ENCODE results near the gene TSFM.

TSFM gene

DNA sequence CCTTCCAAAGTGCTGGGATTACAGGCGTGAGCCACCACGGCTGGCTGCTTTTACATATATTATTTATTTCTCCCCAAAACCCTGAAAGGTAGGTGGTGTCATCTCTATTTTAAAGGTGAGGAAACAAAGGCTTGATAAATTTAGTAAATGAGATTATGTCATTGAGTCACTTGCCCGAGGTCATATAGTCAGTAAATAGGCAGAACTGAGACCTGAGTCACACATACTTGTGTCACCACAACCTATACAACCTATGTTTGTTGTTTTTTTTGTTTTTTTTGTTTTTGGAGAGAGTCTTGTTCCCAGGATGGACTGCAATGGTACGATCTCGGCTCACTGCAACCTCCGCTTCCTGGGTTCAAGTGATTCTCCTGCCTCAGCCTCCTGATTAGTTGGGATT is 12.8 kb downstream of the TSFM start:
- Histone ChIP-seq H3K79me2 (ENCODE audit: insufficient read depth, low read depth) (no peaks in the 10 kb centered on the region), H3K4me2 (no peak overlapping the region), H2AFZ (ENCODE audit: low read depth) (no peak overlapping the region), H4K20me1 (ENCODE audit: insufficient read depth) (0 out of 2 replicates have a peak, but pooled peaks cover 4% of the 10 kb centered on the region), H3K4me3 (IDR thresholded peaks at IDR 0.05; ENCODE audit: insufficient read depth, low read depth, low read length) (no peak overlapping the region), H3K36me3 (ENCODE audit: insufficient read depth) (peaks cover 30% of the 10 kb centered on the region; the same call in 1 of the 2 replicates), H3K27ac (no peak overlapping the region), H3K27me3 (ENCODE audit: insufficient read depth, low read depth) (no peaks in the 10 kb centered on the region), H3K4me1 (ENCODE audit: low read depth, poor library complexity, severe bottlenecking) (no peaks in the 10 kb centered on the region), H3K9ac (no peak overlapping the region)
- TF ChIP-seq, protein P1, sequence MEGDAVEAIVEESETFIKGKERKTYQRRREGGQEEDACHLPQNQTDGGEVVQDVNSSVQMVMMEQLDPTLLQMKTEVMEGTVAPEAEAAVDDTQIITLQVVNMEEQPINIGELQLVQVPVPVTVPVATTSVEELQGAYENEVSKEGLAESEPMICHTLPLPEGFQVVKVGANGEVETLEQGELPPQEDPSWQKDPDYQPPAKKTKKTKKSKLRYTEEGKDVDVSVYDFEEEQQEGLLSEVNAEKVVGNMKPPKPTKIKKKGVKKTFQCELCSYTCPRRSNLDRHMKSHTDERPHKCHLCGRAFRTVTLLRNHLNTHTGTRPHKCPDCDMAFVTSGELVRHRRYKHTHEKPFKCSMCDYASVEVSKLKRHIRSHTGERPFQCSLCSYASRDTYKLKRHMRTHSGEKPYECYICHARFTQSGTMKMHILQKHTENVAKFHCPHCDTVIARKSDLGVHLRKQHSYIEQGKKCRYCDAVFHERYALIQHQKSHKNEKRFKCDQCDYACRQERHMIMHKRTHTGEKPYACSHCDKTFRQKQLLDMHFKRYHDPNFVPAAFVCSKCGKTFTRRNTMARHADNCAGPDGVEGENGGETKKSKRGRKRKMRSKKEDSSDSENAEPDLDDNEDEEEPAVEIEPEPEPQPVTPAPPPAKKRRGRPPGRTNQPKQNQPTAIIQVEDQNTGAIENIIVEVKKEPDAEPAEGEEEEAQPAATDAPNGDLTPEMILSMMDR (conservative IDR thresholded peaks at IDR 0.05; ENCODE audit: low read depth, low read length): no peak

DNA sequence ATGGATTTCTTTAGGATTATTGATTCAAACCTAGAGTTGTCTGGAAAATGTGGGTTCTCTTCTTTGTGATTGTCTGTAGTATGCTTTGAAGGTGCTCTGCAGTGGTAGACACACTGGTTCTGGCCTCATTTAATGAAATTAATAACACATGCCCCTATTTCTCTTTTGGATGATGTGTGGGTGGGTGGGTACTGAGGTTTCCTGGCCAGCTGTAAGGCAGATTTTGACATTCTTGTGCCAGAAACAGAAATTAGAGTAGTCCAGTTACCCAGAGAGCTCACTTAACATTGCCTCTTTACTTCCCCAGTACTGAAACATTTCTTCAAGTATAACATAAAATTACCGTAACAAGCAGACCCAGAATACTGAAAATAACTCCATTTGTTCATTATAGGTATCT is 14.4 kb downstream of the TSFM start:
- Histone ChIP-seq H3K9ac (no peak overlapping the region), H3K27me3 (ENCODE audit: insufficient read depth, low read depth) (no peaks in the 10 kb centered on the region), H3K36me3 (ENCODE audit: insufficient read depth) (peaks cover 16% of the 10 kb centered on the region; the same call in 1 of the 2 replicates), H3K27ac (no peak overlapping the region), H2AFZ (ENCODE audit: low read depth) (no peak overlapping the region), H3K4me1 (ENCODE audit: low read depth, poor library complexity, severe bottlenecking) (no peaks in the 10 kb centered on the region), H3K4me3 (IDR thresholded peaks at IDR 0.05; ENCODE audit: insufficient read depth, low read depth, low read length) (no peak overlapping the region), H4K20me1 (ENCODE audit: insufficient read depth) (no peaks in the 10 kb centered on the region), H3K79me2 (ENCODE audit: insufficient read depth, low read depth) (no peaks in the 10 kb centered on the region), H3K4me2 (no peak overlapping the region)
- TF ChIP-seq, protein P1 (conservative IDR thresholded peaks at IDR 0.05; ENCODE audit: low read depth, low read length): no peak

DNA sequence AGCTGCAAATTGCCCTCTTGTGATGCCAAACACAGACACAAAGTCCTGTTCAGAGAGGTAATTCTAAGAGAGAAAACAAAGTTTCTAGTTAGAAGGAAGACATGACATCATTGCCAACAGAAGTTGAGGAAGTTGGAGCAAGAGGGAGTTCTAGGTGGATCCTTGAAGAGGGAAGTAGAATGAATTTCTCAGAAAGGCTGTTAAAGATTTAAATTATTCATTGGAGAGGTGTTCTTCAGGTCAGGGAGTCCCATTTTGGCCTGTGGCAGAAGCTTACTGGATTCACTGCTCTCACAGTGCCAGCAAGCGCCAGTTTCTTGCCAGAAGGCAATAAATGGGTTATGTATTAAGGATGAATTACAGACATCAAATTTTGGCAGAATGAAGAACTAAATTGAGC is 15.3 kb downstream of the TSFM start:
- TF ChIP-seq, protein P1 (conservative IDR thresholded peaks at IDR 0.05; ENCODE audit: low read depth, low read length): no peak
- no peaks in the 10 kb centered on the region for H4K20me1 ChIP-seq (ENCODE audit: insufficient read depth)
- H3K4me3 ChIP-seq (IDR thresholded peaks at IDR 0.05; ENCODE audit: insufficient read depth, low read depth, low read length): no peak overlapping the region
- no peak overlapping the region for H2AFZ ChIP-seq (ENCODE audit: low read depth)
- no peaks in the 10 kb centered on the region for H3K4me1 ChIP-seq (ENCODE audit: low read depth, poor library complexity, severe bottlenecking)
- H3K4me2 ChIP-seq: no peak overlapping the region
- no peak overlapping the region for H3K9ac ChIP-seq
- no peaks in the 10 kb centered on the region for H3K27me3 ChIP-seq (ENCODE audit: insufficient read depth, low read depth)
- H3K27ac ChIP-seq: no peak overlapping the region
- peaks cover 9% of the 10 kb centered on the region; the same call in 1 of the 2 replicates for H3K36me3 ChIP-seq (ENCODE audit: insufficient read depth)
- no peaks in the 10 kb centered on the region for H3K79me2 ChIP-seq (ENCODE audit: insufficient read depth, low read depth)

DNA sequence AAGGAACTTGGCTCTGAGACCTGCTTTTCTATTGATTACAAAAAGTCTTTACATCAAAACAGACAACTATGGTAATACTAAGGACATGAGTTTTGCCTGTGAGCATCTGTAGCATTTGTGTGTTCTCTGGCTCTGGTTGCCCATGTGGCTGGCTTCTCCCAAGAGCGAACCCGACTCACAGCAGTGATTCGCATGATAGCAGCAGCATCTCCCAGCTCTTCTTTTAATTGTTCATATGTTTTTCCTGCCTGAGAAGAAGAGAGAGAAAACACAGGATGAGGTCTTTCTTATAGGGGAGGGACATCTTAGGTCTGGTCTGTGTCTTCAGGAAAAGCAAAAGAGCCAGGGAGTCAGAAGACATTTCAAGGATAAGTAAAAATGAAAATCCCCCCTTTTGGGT is 18.4 kb downstream of the TSFM start:
- Histone ChIP-seq H3K9ac (no peak overlapping the region), H3K4me3 (IDR thresholded peaks at IDR 0.05; ENCODE audit: insufficient read depth, low read depth, low read length) (no peak overlapping the region), H3K27ac (no peak overlapping the region), H3K79me2 (ENCODE audit: insufficient read depth, low read depth) (no peaks in the 10 kb centered on the region), H4K20me1 (ENCODE audit: insufficient read depth) (no peaks in the 10 kb centered on the region), H2AFZ (ENCODE audit: low read depth) (no peak overlapping the region), H3K27me3 (ENCODE audit: insufficient read depth, low read depth) (no peaks in the 10 kb centered on the region), H3K4me2 (no peak overlapping the region), H3K36me3 (ENCODE audit: insufficient read depth) (no peaks in the 10 kb centered on the region; the same call in 1 of the 2 replicates), H3K4me1 (ENCODE audit: low read depth, poor library complexity, severe bottlenecking) (peaks cover 6% of the 10 kb centered on the region)
- TF ChIP-seq, protein P1 (conservative IDR thresholded peaks at IDR 0.05; ENCODE audit: low read depth, low read length): no peak
